ENCODE measurements around the gene SEMA4C.

Gene SEMA4C

DNA sequence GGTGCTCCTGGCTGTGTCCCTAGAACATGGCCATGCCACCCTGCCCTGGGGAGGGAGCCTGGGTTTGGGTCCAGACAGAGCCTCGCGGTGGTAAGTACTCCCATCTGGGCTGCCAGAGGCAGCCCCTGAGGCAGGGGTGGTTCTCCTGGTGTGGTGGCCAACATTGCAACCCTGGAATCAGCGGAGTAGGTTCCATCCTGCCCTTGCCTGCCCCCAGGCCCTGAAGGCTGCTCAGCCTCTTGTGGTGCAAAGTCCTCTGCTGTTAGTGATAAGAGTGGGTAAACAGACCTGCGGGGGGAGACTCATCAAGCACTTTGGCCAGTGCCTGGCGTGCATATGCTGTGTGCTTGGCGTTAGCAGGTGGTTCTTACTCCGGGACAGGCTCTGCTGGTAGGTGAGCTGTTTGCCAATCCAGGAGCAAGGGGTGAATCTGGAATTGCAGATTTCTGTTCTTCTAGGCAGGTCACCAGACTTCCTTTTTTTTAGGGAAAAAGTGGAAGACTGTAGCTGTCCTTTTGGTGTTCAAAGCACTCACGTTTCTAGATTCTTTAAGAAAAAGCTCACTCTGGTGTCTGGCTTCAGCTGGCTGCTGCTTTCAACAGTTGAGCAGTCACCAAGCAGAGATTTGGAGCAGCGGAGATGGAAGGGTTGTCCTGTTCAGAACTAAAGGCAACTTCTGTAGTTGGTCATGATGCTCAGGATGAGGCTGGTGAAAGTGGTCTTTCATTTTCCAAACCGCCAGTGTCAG is 50.6 kb downstream of the SEMA4C start:
- peak; percentile 55 for DNase-seq
- H3K4me1 ChIP-seq, result no peaks in the 10 kb centered on the region
- TF ChIP-seq, protein P1, sequence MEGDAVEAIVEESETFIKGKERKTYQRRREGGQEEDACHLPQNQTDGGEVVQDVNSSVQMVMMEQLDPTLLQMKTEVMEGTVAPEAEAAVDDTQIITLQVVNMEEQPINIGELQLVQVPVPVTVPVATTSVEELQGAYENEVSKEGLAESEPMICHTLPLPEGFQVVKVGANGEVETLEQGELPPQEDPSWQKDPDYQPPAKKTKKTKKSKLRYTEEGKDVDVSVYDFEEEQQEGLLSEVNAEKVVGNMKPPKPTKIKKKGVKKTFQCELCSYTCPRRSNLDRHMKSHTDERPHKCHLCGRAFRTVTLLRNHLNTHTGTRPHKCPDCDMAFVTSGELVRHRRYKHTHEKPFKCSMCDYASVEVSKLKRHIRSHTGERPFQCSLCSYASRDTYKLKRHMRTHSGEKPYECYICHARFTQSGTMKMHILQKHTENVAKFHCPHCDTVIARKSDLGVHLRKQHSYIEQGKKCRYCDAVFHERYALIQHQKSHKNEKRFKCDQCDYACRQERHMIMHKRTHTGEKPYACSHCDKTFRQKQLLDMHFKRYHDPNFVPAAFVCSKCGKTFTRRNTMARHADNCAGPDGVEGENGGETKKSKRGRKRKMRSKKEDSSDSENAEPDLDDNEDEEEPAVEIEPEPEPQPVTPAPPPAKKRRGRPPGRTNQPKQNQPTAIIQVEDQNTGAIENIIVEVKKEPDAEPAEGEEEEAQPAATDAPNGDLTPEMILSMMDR (IDR thresholded peaks at IDR 0.05; ENCODE audit: low read depth, low read length), result no peak
- no peaks in the 10 kb centered on the region for H3K36me3 ChIP-seq
- H3K4me3 ChIP-seq (ENCODE audit: low read depth, low read length), result peak overlapping the region; percentile 11; the same call in 1 of the 2 replicates
- no peaks in the 10 kb centered on the region for H3K27me3 ChIP-seq
- no peaks in the 10 kb centered on the region for H3K9me3 ChIP-seq

DNA sequence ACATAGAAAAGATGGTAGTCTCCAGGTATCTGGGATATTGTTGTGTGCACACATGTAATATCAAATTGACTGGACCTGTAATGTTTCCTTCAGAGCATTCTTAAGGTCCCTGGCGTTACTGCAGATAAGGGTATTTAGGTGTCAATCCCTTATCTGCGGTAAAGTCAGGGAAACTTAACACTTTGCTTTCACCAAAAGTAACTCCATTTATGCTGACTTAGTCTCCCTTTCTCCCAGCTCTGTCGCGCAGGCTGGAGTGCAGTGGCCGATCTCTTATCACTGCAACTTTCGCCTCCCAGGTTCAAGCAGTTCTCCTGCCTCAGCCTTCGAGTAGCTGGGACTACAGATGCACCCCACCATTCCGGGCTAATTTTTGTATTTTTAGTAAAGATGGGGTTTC is 52.0 kb downstream of the SEMA4C start:
- Histone ChIP-seq H3K4me3 (ENCODE audit: low read depth, low read length) (peak overlapping the region; percentile 65), H3K36me3 (no peaks in the 10 kb centered on the region), H3K27me3 (no peaks in the 10 kb centered on the region), H3K4me1 (no peaks in the 10 kb centered on the region), H3K9me3 (no peaks in the 10 kb centered on the region)
- no peak for DNase-seq
- TF ChIP-seq, protein P1 (IDR thresholded peaks at IDR 0.05; ENCODE audit: low read depth, low read length), result no peak

DNA sequence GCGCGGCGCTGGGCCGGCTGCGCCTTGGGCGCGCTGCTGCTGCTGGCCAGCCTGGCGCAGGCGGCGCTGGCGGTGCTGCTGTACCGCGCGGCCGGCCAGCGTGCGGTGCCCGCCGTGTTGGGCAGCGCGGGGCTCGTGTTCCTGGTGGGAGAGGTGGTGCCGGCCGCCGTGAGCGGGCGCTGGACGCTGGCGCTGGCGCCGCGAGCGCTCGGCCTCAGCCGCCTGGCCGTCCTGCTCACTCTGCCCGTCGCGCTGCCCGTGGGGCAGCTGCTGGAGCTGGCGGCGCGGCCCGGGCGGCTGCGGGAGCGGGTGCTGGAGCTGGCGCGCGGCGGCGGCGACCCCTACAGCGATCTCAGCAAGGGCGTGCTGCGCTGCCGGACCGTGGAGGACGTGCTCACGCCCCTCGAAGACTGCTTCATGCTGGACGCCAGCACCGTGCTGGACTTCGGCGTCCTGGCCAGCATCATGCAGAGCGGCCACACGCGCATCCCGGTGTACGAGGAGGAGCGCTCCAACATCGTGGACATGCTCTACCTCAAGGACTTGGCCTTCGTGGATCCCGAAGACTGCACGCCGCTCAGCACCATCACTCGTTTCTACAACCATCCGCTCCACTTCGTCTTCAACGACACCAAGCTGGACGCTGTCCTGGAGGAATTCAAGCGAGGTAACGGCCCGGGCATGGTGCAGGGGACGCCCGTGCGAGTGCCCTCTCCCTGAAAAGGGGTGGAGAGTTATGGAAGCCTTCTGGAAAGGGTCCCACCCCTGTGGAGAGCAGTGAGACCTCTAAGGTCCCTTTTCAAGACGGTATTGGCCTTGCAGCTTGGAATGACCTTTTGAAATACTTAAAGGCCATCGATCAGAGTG is 52.8 kb downstream of the SEMA4C start:
- H3K4me3 ChIP-seq (ENCODE audit: low read depth, low read length), result peak overlapping the region; percentile 65
- no peak for DNase-seq
- TF ChIP-seq, protein P1 (IDR thresholded peaks at IDR 0.05; ENCODE audit: low read depth, low read length), result no peak
- H3K9me3 ChIP-seq, result no peaks in the 10 kb centered on the region
- H3K36me3 ChIP-seq, result no peaks in the 10 kb centered on the region
- no peaks in the 10 kb centered on the region for H3K27me3 ChIP-seq
- H3K4me1 ChIP-seq, result no peaks in the 10 kb centered on the region

DNA sequence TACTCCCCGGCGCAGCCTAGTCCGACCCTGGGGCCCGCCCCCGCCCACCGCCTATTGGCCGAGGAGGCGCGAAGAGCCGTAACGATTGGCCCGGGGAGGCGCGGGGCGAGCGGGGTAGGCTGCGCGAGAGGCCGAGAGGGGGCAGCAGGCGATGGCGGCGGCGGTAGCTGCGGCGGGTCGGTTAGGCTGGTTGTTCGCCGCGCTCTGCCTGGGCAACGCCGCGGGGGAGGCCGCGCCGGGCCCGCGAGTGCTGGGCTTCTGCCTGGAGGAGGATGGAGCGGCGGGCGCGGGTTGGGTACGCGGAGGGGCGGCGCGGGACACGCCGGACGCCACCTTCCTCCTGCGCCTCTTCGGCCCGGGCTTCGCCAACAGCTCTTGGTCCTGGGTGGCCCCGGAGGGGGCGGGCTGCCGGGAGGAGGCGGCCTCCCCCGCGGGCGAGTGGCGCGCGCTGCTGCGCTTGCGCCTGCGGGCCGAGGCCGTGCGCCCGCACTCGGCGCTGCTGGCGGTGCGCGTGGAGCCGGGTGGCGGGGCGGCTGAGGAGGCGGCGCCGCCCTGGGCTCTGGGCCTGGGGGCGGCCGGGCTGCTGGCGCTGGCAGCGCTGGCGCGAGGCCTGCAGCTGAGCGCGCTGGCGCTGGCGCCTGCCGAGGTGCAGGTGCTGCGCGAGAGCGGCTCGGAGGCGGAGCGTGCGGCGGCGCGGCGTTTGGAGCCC is 53.6 kb downstream of the SEMA4C start, which contains the start of gene CNNM3:
Gene CNNM3 (plus strand): TSS at position 142 of the 709 bp plus-strand sequence. CDS start 10 bp downstream, at position 152.
- peak; percentile 95 for DNase-seq
- Histone ChIP-seq H3K36me3 (no peaks in the 10 kb centered on the region), H3K27me3 (no peaks in the 10 kb centered on the region), H3K4me1 (no peaks in the 10 kb centered on the region), H3K9me3 (no peaks in the 10 kb centered on the region), H3K4me3 (ENCODE audit: low read depth, low read length) (peak within 1 kb of the TSS; percentile 69)
- TF ChIP-seq, protein P1 (IDR thresholded peaks at IDR 0.05; ENCODE audit: low read depth, low read length), result peak; percentile 25; the same call in 1 of the 2 replicates

DNA sequence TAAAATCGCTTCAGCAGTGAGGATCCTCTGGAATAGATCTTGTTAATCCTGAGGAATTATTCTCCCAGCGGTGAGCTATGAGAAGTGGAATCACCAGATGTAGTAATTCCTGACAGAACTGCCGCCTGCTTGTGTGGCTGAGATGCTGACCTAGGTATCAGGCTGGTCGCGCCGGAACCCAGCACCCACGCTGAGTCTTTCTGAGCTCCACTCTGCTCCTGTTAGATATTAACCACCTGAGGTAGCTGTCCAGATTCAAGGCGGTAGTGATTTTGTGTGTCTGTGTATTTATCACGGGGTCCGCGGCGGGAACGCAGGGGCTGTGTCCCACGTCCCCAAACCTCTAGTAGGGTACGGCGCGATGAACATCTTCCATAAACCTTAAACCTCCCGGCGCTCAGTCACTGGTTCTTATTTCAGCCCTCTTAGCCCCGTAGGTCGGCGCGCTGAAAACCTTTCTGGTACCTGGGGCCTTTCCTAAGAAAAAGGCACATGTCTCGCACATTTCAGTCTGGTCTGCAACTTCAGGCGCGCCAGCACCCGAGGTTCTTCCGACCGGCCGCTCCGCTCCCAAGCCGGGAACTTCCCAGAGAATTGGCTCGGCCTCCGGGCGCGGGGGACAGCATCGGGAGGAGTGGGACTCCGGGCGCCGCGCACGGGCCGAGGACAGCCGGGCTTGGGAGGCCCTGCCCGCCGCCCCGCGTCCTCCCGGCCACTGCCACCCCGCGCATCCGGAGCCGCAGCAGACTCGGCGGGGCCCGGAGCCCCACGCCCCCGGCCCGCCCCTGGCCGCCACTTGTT is 54.4 kb downstream of the SEMA4C start:
- no peaks in the 10 kb centered on the region for H3K4me1 ChIP-seq
- H3K4me3 ChIP-seq (ENCODE audit: low read depth, low read length), result peak overlapping the region; percentile 69
- H3K9me3 ChIP-seq, result no peaks in the 10 kb centered on the region
- no peaks in the 10 kb centered on the region for H3K27me3 ChIP-seq
- DNase-seq, result no peak
- TF ChIP-seq, protein P1 (IDR thresholded peaks at IDR 0.05; ENCODE audit: low read depth, low read length), result no peak
- H3K36me3 ChIP-seq, result no peaks in the 10 kb centered on the region

All from BE2C (cell line).